Omental fat pad (tissue), 4 donors: ENCODE results near the gene PRLHR. TPM values are rescaled to one million over a fixed set of nuclear protein-coding genes. Genes with fewer than 3 reads are reported as not detected.

Source experiments
- ATAC-seq: fragments of 150-250 bp; one replicate; pipeline ENCODE4 v1.9.1; 2016; ENCODE audit warnings: mild to moderate bottlenecking, moderate library complexity; ENCODE audit not compliant: low FRiP score
- DNase-seq: peaks from one replicate; pipeline ENCODE4 v3.0.0-alpha.2; 2019; ENCODE audit warnings: low spot score
- total RNA-seq, 4 donors: library from RNA; depleted of rRNA; stranded (reverse); fragments of >200 nt; gene quantifications; one replicate each; pipeline ENCODE4 v1.1.0, GENCODE V29; 2016
- TF ChIP-seq, protein P1 (sequence below), 3 donors: fragments of 450-650 bp; IDR thresholded peaks; one replicate each; pipeline ENCODE4 v1.5.1; 2016 to 2017; ENCODE audit warnings: antibody characterized with exemption in 3 of 3, mild to moderate bottlenecking in 3 of 3, moderate library complexity in 2 of 3

The PRLHR gene
- total RNA-seq = not detected

- TF ChIP-seq, protein P1, sequence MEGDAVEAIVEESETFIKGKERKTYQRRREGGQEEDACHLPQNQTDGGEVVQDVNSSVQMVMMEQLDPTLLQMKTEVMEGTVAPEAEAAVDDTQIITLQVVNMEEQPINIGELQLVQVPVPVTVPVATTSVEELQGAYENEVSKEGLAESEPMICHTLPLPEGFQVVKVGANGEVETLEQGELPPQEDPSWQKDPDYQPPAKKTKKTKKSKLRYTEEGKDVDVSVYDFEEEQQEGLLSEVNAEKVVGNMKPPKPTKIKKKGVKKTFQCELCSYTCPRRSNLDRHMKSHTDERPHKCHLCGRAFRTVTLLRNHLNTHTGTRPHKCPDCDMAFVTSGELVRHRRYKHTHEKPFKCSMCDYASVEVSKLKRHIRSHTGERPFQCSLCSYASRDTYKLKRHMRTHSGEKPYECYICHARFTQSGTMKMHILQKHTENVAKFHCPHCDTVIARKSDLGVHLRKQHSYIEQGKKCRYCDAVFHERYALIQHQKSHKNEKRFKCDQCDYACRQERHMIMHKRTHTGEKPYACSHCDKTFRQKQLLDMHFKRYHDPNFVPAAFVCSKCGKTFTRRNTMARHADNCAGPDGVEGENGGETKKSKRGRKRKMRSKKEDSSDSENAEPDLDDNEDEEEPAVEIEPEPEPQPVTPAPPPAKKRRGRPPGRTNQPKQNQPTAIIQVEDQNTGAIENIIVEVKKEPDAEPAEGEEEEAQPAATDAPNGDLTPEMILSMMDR (IDR thresholded peaks at IDR 0.05) = no peak
- DNase-seq = no peak
- ATAC-seq = no peak
Measured at GRCh38 chr10:118595598-118596425, at the start of gene PRLHR. TSS of gene PRLHR (minus strand) at chr10:118595648. CDS start at chr10:118595244, 404 bp downstream.

DNA sequence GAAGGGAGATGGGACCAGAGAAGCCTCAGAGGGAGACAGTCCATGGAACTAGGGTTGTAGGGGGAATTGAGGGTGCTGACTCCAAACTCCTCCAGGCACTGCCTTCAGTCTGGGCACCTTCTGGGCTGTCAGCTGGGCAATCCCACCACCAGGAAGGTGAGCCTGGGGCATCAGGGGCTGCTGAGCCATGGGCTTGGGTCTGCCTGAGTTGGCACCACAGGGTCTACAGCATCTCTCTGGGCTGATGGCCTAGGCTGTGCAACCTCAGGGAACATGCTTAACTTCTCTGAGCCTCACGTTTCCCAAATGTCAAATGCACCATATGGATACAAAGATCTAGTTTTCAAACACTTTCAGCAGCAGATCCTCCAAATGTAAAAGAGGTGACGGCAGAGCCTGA is 46.8 kb upstream of the PRLHR start:
- TF ChIP-seq, protein P1 (IDR thresholded peaks at IDR 0.05) = no peak
- ATAC-seq = no peak
- no peak for DNase-seq

- no peak for ATAC-seq
- TF ChIP-seq, protein P1 (IDR thresholded peaks at IDR 0.05) = no peak
- no peak for DNase-seq
Measured at GRCh38 chr10:118638680-118639079, 43.2 kb upstream of the PRLHR start.

GRCh38 chr10:118635674-118636402 is 40.4 kb upstream of the PRLHR start:
- DNase-seq (no peak), ATAC-seq (no peak)
- TF ChIP-seq, protein P1 (IDR thresholded peaks at IDR 0.05) = no peak

DNA sequence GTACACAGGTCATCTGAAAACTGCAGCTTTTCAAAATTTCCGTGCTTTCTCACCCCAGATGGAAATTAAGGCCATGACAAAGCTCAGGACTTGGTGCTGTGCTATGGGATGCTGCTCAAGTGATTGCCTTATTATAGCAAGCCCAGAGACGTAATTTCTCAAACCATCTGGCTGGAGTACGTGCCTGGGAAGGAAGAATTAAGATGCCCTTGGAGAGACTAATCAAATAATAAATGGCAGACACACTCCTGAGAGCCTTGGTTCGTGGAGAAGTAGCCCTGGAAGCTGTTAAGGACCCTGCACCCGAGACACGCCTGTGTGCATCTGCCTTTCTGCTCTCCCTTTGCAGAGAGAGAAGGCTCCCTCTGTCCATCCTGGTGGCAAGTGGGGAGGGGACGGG is 38.3 kb upstream of the PRLHR start:
- DNase-seq = no peak
- TF ChIP-seq, protein P1 (IDR thresholded peaks at IDR 0.05) = no peak
- ATAC-seq = no peak

DNA sequence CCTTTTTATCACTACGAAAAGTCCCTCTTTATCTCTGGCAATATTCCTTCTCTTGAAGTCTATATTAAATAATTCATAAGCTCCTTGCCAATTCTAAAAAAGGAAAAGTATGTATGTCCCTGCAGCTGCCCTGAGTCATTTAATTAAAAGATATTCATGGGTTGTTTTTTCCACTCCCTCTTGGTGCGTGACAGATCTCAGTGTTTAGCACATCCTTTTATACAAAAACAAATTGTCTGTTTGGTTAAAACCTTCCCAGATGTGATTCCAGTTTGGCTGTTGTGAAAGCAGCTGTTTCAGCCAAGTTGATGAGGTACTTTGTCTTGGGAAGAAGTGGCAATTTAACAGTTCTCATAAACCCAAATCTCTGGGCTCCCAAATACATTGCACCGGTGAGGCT is 33.8 kb upstream of the PRLHR start:
- DNase-seq (no peak), ATAC-seq (no peak)
- TF ChIP-seq, protein P1 (IDR thresholded peaks at IDR 0.05) = no peak
